ENCODE measurements around the gene LRIG1. TPM values are rescaled to one million over a fixed set of nuclear protein-coding genes. Genes with fewer than 3 reads are reported as not detected.

Gene LRIG1
- total RNA-seq, 3 donors from 2014 or later: 66.1 to 227 (median 131) TPM

DNA sequence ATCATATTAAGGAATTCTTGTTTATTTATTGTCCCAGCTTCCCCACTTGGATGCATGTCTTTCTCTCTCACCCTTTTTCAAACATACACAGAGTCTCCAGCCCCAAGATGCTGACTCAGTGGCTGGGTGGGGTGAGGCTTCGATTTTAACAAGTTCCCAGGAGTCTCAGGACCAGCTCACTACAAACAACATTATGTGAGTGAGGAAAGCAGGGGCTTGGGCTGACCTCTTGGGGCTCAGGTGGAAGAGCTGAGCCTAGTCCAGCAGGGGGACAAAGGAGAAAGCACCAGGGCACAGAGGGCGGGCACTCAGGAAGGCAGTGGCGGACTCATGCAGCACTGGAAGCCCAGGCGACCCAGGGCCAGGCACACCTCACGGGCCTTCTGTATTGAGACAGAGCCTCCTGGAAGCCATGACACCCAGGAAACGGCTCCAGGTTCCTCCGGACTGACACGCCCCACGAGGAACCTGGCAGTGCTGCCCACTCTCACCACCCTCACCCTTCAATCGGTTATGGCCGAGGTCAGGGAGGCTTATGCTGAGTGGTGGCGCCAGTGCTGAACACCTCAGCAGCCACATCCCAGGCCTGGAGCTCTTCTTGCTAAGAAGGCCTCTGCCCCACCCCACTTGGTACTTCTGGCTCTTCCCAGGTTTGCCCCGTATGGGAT, 97.4 kb downstream of the LRIG1 start:
- TF ChIP-seq, protein P1, sequence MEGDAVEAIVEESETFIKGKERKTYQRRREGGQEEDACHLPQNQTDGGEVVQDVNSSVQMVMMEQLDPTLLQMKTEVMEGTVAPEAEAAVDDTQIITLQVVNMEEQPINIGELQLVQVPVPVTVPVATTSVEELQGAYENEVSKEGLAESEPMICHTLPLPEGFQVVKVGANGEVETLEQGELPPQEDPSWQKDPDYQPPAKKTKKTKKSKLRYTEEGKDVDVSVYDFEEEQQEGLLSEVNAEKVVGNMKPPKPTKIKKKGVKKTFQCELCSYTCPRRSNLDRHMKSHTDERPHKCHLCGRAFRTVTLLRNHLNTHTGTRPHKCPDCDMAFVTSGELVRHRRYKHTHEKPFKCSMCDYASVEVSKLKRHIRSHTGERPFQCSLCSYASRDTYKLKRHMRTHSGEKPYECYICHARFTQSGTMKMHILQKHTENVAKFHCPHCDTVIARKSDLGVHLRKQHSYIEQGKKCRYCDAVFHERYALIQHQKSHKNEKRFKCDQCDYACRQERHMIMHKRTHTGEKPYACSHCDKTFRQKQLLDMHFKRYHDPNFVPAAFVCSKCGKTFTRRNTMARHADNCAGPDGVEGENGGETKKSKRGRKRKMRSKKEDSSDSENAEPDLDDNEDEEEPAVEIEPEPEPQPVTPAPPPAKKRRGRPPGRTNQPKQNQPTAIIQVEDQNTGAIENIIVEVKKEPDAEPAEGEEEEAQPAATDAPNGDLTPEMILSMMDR (IDR thresholded peaks at IDR 0.05): no peak
- TF ChIP-seq POLR2A (IDR thresholded peaks at IDR 0.05) (no peak), POLR2AphosphoS5 (IDR thresholded peaks at IDR 0.05) (no peak)
- no peak for DNase-seq (ENCODE audit: low spot score in 2 of 2)
- H3K27me3 ChIP-seq: no peaks in the 10 kb centered on the region
- no peaks in the 10 kb centered on the region for H3K36me3 ChIP-seq
- intact Hi-C loops (cut with DNase I; ENCODE audit: low total_unique reads): loop anchor here (10.0 kb wide), 1 partner anchor 391 kb away; no protein-coding TSS in a partner anchor
- H3K4me1 ChIP-seq: peaks cover 0 to 8% of the 10 kb centered on the region in 2 donors
- H3K27ac ChIP-seq: peak overlapping the region; percentile 2 to 42
- H3K4me3 ChIP-seq: no peak overlapping the region
- no peaks in the 10 kb centered on the region for H3K9me3 ChIP-seq

- peak overlapping the region; percentile 42 to 50 for H3K27ac ChIP-seq
- TF ChIP-seq POLR2A (IDR thresholded peaks at IDR 0.05): no peak
- TF ChIP-seq, protein P1 (IDR thresholded peaks at IDR 0.05): no peak
- no peak for TF ChIP-seq POLR2AphosphoS5 (IDR thresholded peaks at IDR 0.05)
- no peaks in the 10 kb centered on the region for H3K9me3 ChIP-seq
- no peak overlapping the region for H3K4me3 ChIP-seq
- peaks cover 0 to 8% of the 10 kb centered on the region in 2 donors for H3K4me1 ChIP-seq
- no peaks in the 10 kb centered on the region for H3K36me3 ChIP-seq
- DNase-seq (ENCODE audit: low spot score in 2 of 2): peak in 1 of 2 donors; percentile 66
- intact Hi-C loops (cut with DNase I; ENCODE audit: low total_unique reads): loop anchor here (10.0 kb wide), 1 partner anchor 392 kb away; no protein-coding TSS in a partner anchor
- H3K27me3 ChIP-seq: no peaks in the 10 kb centered on the region
Observed at GRCh38 chr3:66402596-66403290, 98.1 kb downstream of the LRIG1 start.

GRCh38 chr3:66401675-66402491, 98.9 kb downstream of the LRIG1 start:
- intact Hi-C loops (cut with DNase I; ENCODE audit: low total_unique reads): loop anchor here (10.0 kb wide), 1 partner anchor 393 kb away; no protein-coding TSS in a partner anchor
- no peaks in the 10 kb centered on the region for H3K27me3 ChIP-seq
- no peaks in the 10 kb centered on the region for H3K36me3 ChIP-seq
- DNase-seq (ENCODE audit: low spot score in 2 of 2): no peak
- no peak overlapping the region for H3K4me3 ChIP-seq
- peaks cover 0 to 8% of the 10 kb centered on the region in 2 donors for H3K4me1 ChIP-seq
- no peaks in the 10 kb centered on the region for H3K9me3 ChIP-seq
- TF ChIP-seq POLR2AphosphoS5 (IDR thresholded peaks at IDR 0.05): no peak
- TF ChIP-seq POLR2A (IDR thresholded peaks at IDR 0.05): no peak
- TF ChIP-seq, protein P1 (IDR thresholded peaks at IDR 0.05): no peak
- H3K27ac ChIP-seq: peak overlapping the region; percentile 42 to 50

- H3K4me3 ChIP-seq: no peak overlapping the region
- peak overlapping the region; percentile 25 to 50 for H3K27ac ChIP-seq
- peaks cover 0 to 8% of the 10 kb centered on the region in 2 donors for H3K4me1 ChIP-seq
- TF ChIP-seq, protein P1 (IDR thresholded peaks at IDR 0.05): no peak
- no peak for TF ChIP-seq POLR2AphosphoS5 (IDR thresholded peaks at IDR 0.05)
- TF ChIP-seq POLR2A (IDR thresholded peaks at IDR 0.05): no peak
- DNase-seq (ENCODE audit: low spot score in 2 of 2): no peak
- no peaks in the 10 kb centered on the region for H3K27me3 ChIP-seq
- H3K9me3 ChIP-seq: no peaks in the 10 kb centered on the region
- H3K36me3 ChIP-seq: no peaks in the 10 kb centered on the region
- intact Hi-C loops (cut with DNase I; ENCODE audit: low total_unique reads): loop anchor here (10.0 kb wide), 1 partner anchor 394 kb away; no protein-coding TSS in a partner anchor
Observed at GRCh38 chr3:66401157-66401550, 99.7 kb downstream of the LRIG1 start.

Measured in breast epithelium (tissue), 4 donors.